Renal cortex interstitium (tissue), 11 donors: ENCODE data around the gene RCOR1. TPM values are rescaled to one million over a fixed set of nuclear protein-coding genes. Genes with fewer than 3 reads are reported as not detected.
"Not testable (repeated sequence)": the region's sequence is repeated elsewhere in the genome, so short reads cannot be mapped to it uniquely, and the experiment has no call there.

ENCODE experiments used
- DNase-seq, 11 donors: peaks; one replicate each; pipeline ENCODE4 v3.0.0-alpha.2; 2013; ENCODE audit warnings: low read depth in 9 of 11, low spot score in 4 of 11; ENCODE audit errors: extremely low read depth in 1 of 11
- polyA plus RNA-seq, 3 donors: library from polyadenylated mRNA; unstranded; fragments of 120-200 nt; gene quantifications; one replicate each; pipeline ENCODE4 v1.2.1, GENCODE V29; 2013; ENCODE audit not compliant: insufficient read length in 3 of 3

Gene RCOR1
- polyA plus RNA-seq, 3 donors = 35.8 to 43.1 (median 38.0) TPM

DNA sequence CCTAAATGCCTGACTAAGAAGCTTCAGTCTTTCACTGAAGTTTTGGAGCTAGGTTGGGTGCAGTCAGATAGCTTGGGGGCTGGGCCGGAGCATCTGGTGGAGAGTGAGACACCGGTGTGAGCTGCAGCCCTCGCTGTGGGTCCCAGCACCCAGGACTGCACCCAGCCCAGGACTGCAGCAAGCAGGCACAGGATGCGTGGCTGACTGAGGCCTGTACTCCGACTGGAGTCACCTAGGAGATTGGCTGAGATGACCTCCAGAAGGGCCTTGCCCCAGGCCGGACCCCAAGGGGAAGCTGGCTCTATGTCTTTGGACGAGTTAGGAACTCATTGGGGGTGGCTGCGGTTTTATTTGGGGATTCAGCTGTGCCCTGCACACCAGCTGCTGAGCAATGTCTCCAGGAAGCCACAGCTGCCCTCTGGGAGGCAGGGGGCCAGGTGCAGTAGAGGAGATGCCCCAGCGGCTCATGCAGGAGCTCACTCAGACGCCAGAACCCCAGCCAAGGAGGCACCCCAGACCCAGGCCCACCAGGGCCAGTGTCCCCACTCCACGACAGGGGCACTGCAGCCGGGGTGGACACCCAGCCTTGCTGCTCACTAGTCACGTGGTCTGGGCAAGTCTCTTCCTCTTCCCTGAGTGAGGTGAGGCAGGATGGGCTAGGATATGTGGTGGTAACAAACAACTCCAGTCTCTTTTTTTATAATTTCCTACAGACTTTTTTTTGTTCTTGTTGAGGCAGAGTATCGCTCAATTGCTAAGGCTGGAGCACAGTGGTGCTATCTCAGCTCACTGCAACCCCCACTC lies 31.8 kb upstream of the RCOR1 start:
- no peak for DNase-seq

DNA sequence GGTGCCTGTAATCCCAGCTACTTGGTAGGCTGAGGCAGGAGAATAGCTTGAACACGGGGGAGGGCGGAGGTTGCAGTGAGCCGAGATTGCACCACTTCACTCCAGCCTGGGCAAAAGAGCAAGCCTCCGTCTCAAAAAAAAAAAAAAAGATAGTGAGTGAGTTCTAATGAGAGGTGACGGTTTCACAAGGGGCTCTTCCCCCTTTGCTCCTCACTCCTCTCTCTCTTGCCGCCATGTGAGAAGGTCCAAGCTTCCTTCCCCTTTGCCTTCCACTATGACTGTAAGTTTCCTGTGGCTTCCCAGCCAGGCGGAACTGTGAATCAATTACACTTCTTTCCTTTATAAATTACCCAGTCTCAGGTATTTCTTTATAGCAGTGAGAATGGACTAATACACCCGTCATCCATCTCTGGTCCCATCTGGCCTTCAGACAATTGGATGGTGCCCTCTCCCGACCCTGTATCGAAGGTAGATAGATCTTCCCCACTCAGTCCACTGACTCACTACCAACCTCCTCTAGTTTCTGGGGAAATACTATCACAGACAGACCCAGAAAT lies 27.0 kb upstream of the RCOR1 start:
- DNase-seq = no peak

DNA sequence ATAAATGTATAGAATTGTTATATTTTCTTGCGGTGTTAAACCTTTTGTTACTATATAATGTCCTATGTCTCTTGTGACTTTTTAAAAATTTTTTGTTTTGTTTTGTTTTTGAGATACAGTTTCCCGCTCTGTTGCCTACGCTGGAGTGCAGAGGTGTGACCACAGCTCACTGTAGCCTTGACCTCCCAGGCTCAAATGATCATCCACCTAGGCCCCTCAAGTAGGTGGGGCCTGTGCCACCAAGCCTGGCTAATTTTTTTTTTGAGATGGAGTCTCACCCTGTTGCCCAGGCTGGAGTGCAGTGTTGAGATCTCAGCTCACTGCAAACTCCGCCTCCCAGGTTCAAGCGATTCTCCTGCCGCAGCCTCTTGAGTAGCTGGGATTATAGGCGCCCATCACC lies 26.5 kb upstream of the RCOR1 start:
- no peak for DNase-seq

DNA sequence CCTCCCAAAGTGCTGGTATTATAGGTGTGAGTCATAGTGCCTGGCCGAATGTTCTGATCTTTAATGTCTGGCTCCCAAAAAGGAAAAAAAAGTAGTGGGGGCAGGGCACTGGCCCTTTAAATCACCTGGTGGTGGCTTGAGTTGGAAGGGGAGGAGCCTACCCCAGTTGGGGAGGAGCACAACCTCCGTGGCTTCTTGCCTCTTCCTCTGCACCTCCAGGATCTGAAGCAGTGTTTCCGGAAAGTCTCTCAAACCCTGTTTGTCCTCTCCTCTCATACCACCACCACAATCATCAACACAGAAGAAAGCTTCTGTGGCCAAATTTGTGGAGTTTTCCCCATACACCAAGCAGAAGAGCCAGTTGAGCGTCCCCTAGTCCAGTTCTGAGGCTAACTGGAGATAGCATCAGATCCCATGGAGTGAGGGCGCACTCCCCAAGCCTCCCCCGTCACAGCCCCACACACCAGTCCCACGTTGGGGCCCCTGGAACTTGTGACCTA lies 24.3 kb upstream of the RCOR1 start:
- DNase-seq = no peak

DNA sequence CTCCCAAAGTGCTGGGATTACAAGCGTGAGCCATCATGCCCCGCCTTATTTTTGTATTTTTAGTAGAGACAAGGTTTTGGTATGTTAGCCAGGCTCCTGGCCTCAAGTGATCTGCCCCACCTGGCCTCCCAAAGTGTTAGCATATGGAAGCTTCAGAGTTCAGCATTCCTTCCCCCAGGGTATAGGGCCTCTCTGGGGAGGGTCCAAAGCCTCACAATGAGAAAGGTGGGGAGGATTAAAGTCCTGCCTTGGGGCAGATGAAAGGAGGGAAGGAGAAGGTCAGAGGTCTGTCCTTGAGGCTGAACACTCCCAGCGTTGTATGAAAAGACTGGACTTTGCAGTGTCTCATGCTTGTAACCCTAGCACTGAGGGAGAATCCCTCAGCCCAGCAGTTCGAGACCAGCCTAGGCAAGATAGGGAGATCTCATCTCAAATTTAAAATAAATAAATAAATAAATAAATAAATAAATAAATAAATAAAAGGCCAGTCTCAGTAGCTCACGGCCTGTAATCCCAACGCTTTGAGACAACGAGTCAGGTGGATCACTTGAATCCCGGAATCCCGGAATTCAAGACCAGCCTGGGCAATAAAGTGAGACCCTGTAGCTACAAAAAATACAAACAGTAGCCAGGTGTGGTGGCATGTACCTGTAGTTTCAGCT lies 22.0 kb upstream of the RCOR1 start:
- DNase-seq = no peak

DNA sequence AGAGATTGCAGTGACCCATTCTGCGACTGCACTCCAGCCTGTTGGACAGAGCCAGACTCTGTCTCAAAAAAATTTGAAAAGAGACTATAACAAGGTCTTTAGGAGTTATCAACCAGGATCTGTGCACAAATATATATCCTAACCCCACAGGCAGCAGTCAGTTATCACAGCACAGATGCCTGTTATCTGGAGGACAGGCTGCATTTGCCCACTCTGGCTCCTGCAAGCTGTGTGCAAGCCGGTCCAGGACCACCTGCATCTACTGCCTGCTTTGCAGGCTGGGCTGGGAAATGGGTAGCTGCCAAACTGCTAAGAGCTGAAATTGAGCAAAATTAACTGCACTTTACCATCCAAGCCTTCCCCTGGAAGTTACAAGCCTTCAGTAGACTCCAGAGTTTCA lies 21.4 kb upstream of the RCOR1 start:
- DNase-seq = no peak

DNA sequence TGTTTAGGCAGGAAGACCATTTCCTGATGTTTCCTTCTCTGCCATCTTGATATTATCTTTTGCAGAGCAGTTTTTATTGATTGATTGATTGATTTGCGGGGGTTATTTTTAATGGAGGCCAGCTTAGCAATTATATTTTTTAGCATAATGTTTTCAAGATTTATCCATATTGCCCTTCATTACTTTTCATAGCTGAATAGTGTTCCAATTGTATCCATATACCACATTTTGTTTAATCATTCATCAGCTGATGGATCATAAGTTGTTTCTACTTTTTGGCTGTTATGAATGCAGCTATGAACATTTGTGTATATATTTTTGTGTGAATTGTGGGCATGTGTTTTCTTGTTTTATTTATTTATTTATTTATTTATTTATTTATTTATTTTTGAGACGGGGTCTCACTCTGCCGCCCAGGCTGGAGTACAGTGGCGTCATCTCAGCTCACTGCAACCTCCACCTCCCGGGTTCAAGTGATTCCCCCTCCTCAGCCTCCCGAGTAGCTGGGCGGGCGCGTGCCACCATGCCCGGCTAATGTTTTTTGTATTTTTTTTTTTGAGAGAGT lies 20.9 kb upstream of the RCOR1 start:
- no peak for DNase-seq

DNA sequence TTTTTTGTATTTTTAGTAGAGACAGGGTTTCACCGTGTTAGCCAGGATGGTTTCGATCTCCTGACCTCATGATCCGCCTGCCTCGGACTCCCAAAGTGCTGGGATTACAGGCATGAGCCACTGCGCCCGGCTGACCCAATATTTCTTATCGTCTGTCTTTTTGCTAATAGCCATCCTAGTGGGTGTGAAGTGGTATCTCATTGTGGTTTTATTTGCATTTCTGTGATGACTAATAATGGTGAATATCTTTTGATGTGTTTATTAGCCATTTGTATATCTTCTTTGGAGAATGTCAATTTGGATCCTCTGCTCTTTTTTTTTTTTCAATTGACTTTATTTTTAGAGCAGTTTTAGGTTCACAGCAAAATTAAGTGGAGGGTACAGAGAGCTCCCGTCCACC lies 19.3 kb upstream of the RCOR1 start:
- not testable (repeated sequence) for DNase-seq

DNA sequence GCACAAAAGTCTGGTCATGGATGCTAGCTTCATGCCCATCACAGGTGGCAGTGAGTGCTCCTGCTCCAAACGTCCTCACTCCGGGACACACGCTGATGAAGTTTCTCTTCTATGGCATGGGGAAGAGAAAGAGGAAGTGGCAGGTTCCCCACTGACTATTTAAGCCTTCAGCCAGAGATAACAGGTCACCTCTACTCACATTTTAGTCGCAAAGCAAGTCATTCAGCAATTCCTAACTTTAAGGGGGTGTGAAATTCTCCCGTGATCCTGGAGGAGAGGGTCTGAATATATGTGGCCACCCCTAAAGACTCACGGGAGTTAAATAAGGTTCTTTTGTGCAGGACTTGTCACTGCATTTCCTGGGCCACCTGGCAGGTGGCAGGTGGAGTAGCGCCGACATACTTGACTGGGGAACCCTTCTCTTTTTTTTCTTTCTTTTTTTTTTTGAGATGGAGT lies 18.8 kb upstream of the RCOR1 start:
- DNase-seq = no peak

DNA sequence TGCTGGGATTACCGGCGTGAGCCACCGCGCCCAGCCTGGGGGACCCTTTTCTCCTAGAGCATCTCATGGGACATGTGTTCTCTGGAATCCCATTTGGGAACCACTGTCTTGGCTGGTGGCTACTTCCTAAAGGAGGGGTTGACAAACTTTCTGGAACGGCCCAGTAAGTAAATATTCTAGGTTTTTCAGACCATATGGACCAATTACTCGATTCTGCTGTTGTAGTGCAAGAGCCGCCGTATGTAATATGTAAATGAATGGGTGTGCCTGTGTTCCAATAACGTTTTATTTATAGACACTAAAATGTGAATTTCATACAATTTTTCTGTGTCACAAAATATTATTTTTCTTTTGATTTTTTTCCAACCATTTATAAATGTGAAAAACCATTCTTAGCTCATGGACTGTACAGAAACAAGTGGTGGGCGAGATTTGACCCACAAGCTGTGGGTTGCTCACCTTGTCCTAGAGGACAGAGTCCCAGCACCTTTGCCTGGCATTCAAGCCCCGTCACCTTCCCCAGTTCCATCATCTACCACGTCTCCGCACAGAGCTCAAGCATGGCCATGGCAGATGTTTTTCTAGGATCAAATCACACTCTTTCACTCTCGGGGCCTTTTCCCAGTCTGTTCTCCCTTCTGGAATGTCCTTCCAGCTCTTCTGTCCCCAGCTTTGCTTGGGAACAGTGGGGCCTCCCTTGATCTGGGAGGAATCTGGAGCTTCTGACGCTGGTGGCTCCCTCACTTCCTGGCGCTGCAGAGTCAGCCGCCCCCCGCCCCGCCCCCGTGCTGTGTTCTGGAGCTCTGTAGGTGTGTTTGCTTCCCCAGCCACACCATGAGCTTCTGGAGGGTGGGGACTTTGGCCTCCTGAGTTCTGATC lies 17.9 kb upstream of the RCOR1 start:
- no peak for DNase-seq

DNA sequence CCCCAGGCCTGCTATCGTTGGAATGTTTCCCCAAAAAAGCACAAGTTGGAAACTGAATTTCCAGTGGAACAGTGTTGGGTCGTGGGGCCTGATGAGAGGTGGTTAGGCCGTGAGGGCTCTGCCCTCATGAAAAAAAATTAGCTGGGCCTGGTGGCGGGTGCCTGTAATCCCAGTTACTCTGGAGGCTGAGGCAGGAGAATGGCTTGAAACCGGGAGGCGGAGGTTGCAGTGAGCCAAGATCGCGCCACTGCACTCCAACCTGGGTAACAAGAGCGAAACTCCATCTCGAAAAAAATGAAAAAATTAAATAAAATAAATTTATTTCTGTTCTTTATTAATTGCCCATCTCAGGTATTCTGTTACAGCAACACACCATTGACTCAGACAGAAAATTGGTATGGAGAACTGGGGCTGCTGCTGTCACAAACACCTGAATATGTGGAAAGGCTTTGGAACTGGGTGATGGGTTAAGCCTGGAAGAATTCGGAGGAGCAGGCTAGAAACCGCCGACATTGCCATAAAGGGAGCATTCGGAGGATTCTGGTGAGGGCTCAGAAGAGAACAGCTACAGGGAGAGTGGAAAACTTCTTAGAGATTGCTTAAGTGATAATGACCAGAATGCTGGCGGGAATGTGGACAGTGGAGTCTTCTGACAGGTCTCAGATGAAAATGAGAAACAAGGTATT lies 17.1 kb upstream of the RCOR1 start:
- DNase-seq = no peak

DNA sequence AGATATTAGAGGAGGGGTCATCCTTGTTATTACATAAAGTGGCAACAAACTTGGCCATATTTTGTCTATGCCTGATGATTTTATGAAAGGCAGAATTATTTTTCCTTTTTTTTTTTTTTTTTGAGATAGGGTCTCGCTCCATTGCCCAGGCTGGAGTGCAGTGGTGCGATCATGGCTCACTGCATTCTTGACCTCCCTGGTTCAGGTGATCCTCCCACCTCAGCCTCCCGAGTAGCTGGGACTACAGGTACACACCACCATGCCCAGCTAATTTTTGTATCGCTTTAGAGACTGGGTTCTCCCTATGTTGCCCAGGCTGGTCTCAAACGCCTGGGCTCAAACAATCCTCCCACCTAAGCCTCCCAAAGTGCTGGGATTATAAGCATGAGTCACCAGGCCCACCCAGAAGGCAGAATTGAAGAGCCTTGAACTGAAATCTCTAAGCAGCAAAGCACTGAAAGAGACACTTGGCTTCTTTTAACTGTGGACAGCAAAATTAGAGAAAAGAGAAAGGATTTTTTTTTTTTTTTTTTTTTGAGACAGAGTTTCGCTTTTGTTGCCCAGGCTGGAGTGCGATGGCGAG lies 16.5 kb upstream of the RCOR1 start:
- not testable (repeated sequence) for DNase-seq

DNA sequence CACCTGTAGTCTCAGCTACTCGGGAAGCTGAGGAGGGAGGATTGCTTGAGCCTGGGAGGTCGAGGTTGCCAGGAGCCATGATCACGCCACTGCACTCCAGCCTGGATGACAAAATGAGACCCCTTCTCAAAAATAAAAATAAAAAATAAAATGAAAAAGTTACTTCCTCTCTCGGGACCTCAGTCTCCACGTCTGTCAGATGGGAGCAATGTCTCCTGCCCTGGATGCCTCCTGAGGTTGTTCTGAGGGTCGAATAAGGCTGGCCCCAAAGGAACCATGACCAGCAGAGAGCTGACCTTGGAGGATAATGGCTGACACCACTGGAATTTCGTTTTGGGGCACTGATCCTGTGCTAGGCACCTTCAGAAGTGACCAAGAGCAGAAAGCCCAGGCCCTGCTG lies 13.6 kb upstream of the RCOR1 start:
- DNase-seq = no peak

DNA sequence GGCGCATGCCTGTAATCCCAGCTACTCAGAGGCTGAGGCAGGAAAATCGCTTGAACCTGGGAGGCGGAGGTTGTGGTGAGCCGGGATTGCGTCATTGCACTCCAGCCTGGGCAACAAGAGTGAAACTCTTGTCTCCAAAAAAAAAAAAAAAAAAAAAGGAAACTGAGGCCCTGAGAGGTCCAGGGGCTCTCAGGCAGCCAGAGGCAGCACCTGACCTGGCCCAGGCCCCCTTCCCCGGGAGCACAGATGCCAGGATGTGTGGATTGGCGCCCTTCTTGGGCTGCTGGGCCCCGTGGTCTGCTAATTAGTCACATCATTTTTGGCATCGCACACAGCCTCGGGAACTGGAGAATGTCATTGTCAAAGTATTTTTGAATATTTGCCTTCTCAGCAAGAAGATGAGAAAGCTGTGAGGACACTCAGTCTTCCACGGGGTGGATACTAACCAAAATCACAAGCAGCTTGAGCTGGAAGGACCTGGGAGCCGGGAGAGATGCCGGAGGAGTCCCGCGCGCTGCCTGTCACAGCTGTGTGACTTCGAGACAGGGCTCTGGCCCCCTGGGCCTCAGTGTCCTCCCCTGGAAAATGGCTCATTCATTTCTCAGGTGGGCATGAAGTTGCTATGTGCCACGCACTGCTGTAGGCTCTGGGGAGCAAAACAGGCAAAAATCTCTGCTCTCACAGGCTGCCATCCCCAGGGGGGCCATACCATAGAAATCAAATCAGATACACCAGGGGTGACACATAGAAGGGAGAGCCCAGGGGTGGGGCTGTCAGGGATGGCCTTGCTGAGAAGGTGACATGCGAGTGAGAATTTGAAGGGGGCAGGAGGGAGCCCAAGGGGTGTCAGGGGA lies 12.5 kb upstream of the RCOR1 start:
- DNase-seq = no peak

DNA sequence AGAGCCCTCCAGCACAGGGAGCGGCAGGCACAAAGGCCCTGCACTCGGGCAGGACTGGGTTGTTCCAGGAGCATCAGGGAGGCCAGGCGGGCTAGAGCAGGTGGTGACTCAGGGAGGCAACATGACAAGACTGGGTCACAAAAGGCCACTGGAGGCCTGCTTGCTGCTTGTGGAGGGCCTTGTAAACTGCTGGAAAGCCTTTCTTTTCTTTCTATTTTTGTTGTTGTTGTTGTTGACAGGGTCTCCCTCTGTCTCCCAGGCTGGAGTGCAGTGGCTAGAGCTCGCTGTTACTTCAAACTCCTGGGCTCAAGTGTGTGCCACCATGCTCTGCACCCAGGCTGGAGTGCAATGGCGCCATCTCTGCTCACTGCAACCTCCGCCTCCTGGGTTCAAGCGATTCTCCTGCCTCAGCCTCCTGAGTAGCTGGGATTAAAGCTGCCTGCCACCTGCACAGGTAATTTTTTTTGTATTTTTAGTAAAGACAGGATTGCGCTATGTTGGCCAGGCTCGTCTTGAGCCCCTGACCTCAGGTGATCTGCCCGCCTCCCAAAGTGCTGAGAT lies 11.8 kb upstream of the RCOR1 start:
- no peak for DNase-seq

DNA sequence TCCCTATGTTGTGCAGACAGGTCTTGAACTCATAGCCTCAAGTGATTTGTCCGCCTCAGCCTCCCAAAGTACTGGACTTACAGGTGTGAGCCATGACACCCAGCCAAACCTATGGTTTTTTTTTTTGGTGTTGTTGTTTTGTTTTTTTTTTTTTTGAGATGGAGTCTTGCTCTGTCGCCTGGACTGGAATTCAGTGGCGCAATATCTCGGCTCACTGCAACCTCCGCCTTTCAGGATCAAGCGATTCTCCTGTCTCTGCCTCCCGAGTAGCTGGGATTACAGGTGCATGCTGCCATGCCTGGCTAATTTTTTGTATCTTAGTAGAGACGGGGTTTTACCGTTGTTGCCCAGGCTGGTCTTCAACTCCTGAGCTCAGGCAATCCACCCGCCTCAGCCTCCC lies 11.3 kb upstream of the RCOR1 start:
- DNase-seq = no peak

DNA sequence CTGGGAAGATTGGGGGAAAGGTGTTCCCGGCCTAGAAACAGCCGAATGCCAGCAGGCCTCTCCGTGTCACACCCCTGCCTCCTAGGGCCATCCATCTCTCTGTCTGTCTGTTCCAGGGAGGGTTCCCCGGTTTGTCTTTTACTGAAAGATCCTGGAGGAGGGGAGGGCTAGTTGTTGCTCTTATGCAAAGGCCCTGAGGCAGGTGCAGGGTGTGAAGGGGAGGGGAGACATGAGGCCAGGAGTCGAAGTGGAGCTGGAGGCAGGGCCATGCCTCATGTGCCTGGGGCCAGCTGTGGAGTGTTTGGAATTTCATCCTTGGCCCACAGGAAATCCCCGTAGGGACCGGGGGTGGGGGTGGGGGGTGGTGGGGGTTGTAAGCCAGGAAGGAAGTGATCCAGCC lies 8.7 kb upstream of the RCOR1 start:
- no peak for DNase-seq
